Dermis blood vessel endothelial cell (primary cell): ENCODE measurements around the gene NPLOC4. TPM values are rescaled to one million over a fixed set of nuclear protein-coding genes. Genes with fewer than 3 reads are reported as not detected.

Source experiments
- total RNA-seq: library from RNA; depleted of rRNA; stranded (reverse); fragments of >200 nt; gene quantifications from 2 replicates; pipeline ENCODE4 v1.2.3, GENCODE V29; 2014

NPLOC4 gene
- total RNA-seq, 1 donor from 2014 or later: 83.9 TPM

Other genes with a start within 250 kb of the NPLOC4 start
- gene BAHCC1, start 241.7 kb downstream of the NPLOC4 start, total RNA-seq: 4.8 and 19.3 TPM in 2 replicates
- 6,291 and 7,288 TPM in 2 replicates for gene ACTG1, start 124.3 kb downstream of the NPLOC4 start, total RNA-seq
- 0.42 and 1.0 TPM in 2 replicates for gene FSCN2, start 108.7 kb downstream of the NPLOC4 start, total RNA-seq
- 26.0 and 27.1 TPM in 2 replicates for gene FAAP100, start 84.8 kb downstream of the NPLOC4 start, total RNA-seq
- 0.68 and 1.3 TPM in 2 replicates for gene TSPAN10, start 84 bp upstream of the NPLOC4 start, total RNA-seq
- gene PDE6G, start 19.4 kb upstream of the NPLOC4 start, total RNA-seq: 3.4 and 4.1 TPM in 2 replicates
- 25.2 and 45.1 TPM in 2 replicates for gene OXLD1, start 29.5 kb upstream of the NPLOC4 start, total RNA-seq
- gene CCDC137, start 29.6 kb upstream of the NPLOC4 start, total RNA-seq: 11.1 and 14.1 TPM in 2 replicates
- gene ARL16, start 46.7 kb upstream of the NPLOC4 start, total RNA-seq: 21.0 and 25.2 TPM in 2 replicates
- 59.7 and 98.5 TPM in 2 replicates for gene HGS, start 46.9 kb upstream of the NPLOC4 start, total RNA-seq
- gene MRPL12, start 66.3 kb upstream of the NPLOC4 start, total RNA-seq: 8.2 and 10.9 TPM in 2 replicates
- gene SLC25A10, start 75.2 kb upstream of the NPLOC4 start, total RNA-seq: 11.4 and 28.4 TPM in 2 replicates
- gene GCGR, start 167.0 kb upstream of the NPLOC4 start, total RNA-seq: 0.17 TPM in 1 of 2 replicates, not detected in the other
- 79.9 and 138 TPM in 2 replicates for gene MCRIP1, start 196.2 kb upstream of the NPLOC4 start, total RNA-seq
- not detected in 2 replicates for gene PPP1R27, start 197.9 kb upstream of the NPLOC4 start, total RNA-seq
- 1,052 and 1,490 TPM in 2 replicates for gene P4HB, start 223.4 kb upstream of the NPLOC4 start, total RNA-seq
- 195 and 495 TPM in 2 replicates for gene ARHGDIA, start 234.2 kb upstream of the NPLOC4 start, total RNA-seq